H1 (cell line): Measurements from ENCODE around the gene TMEM161B. TPM values are rescaled to one million over a fixed set of nuclear protein-coding genes. Genes with fewer than 3 reads are reported as not detected.

Source experiments
- ATF2 ChIP-seq: IDR thresholded peaks from 2 replicates; pipeline ENCODE4 v1.6.1; 2012; ENCODE audit warnings: low read length, inconsistent platforms
- CBX5 ChIP-seq: fragments of 300-800, 300-1000 bp; sonication (generic); IDR thresholded peaks from 2 replicates; pipeline ENCODE4 v1.7.1; 2016; ENCODE audit warnings: antibody characterized with exemption, low read length, low read depth
- CHD7 ChIP-seq: fragments of 300-600 bp; sonication (generic); IDR thresholded peaks from 2 replicates; pipeline ENCODE4 v1.7.1; 2012; ENCODE audit warnings: low read length, moderate library complexity, mild to moderate bottlenecking, inconsistent platforms; ENCODE audit not compliant: insufficient replicate concordance
- EP300 ChIP-seq, 2 experiments: IDR thresholded peaks; 1 replicate in 1 of 2; 2 replicates in 1 of 2; pipeline ENCODE4 v1.6.1; 2011 to 2012; ENCODE audit warnings: low read depth in 2 of 2, low read length in 2 of 2, mild to moderate bottlenecking in 2 of 2, borderline replicate concordance in 1 of 2, inconsistent platforms in 1 of 2, moderate library complexity in 1 of 2
- HDAC2 ChIP-seq, 2 experiments: fragments of 300-600 bp in 1 of 2; sonication (generic) in 1 of 2; IDR thresholded peaks; 2 replicates each; pipeline ENCODE4 v1.6.1; 2011 to 2012; ENCODE audit warnings: low read depth in 2 of 2, low read length in 2 of 2, mild to moderate bottlenecking in 2 of 2, moderate library complexity in 2 of 2, borderline replicate concordance in 1 of 2, inconsistent platforms in 1 of 2
- PHF8 ChIP-seq: fragments of 200-600 bp; sonication (generic); conservative IDR thresholded peaks from 2 replicates; pipeline ENCODE4 v1.7.1; 2012; ENCODE audit warnings: low read depth, mild to moderate bottlenecking, inconsistent platforms, low read length, moderate library complexity
- SUZ12 ChIP-seq: fragments of 200-600 bp; sonication (generic); IDR thresholded peaks from 2 replicates; pipeline ENCODE4 v1.6.1; 2012; ENCODE audit warnings: mild to moderate bottlenecking, inconsistent platforms, low read length, moderate library complexity, mixed read lengths
- polyA plus RNA-seq, 7 experiments: library from polyadenylated mRNA; depleted of rRNA in 3 of 7; stranded (reverse) in 5 of 7; unstranded in 2 of 7; fragments of >200 nt in 5 of 7; fragments of 200-250 nt in 2 of 7; gene quantifications; 1 replicate in 5 of 7; 2 replicates in 1 of 7; 4 replicates in 1 of 7; pipeline versions ENCODE4 v1.2.1 to v1.2.3, GENCODE V29; 2011 to 2013; ENCODE audit warnings: missing spikeins in 2 of 7, mixed read lengths in 2 of 7
- total RNA-seq: library from RNA; stranded (reverse); fragmentation: NEBNext Ultra II Directional; extraction: Animal tissue kit (Norgen Biotek cat#: 25700); gene quantifications from 2 replicates; pipeline ENCODE4 v1.2.1, GENCODE V29; 2021

TMEM161B gene
- total and polyA plus RNA-seq, 2 of the 8 experiments (the other 6 are each of a cell fraction or from before 2014, with no cell fraction given): 7.4 to 13.8 TPM

GRCh38 chr5:88268385-88269184 is at the start of gene TMEM161B (continued):
- TF ChIP-seq CHD7: no peak
- no peak; a peak in 1 of 3 replicates for TF ChIP-seq EP300 (IDR thresholded peaks at IDR 0.05; ENCODE audit: borderline replicate concordance in 1 of 2, low read depth in 2 of 2, low read length in 2 of 2)
- TF ChIP-seq ATF2: no peak
- TF ChIP-seq PHF8: peak; percentile 65
- TF ChIP-seq SUZ12: no peak
- TF ChIP-seq CBX5: no peak
- TF ChIP-seq HDAC2 (IDR thresholded peaks at IDR 0.05; ENCODE audit: borderline replicate concordance in 1 of 2, low read depth in 2 of 2, low read length in 2 of 2): peak; percentile 97 to 99
